ENCODE measurements around the gene TMEM272. TPM values are rescaled to one million over a fixed set of nuclear protein-coding genes. Genes with fewer than 3 reads are reported as not detected.
"Not testable (repeated sequence)": the region's sequence is repeated elsewhere in the genome, so short reads cannot be mapped to it uniquely, and the experiment has no call there.

The TMEM272 gene
- polyA plus RNA-seq, 4 donors: 0.20 to 0.66 (median 0.63) TPM; not detected in 1

- DNase-seq (ENCODE audit: low read depth in 4 of 4, low spot score in 2 of 4): no peak
Measured at GRCh38 chr13:51826606-51827005, 18.4 kb downstream of the TMEM272 start.

DNA sequence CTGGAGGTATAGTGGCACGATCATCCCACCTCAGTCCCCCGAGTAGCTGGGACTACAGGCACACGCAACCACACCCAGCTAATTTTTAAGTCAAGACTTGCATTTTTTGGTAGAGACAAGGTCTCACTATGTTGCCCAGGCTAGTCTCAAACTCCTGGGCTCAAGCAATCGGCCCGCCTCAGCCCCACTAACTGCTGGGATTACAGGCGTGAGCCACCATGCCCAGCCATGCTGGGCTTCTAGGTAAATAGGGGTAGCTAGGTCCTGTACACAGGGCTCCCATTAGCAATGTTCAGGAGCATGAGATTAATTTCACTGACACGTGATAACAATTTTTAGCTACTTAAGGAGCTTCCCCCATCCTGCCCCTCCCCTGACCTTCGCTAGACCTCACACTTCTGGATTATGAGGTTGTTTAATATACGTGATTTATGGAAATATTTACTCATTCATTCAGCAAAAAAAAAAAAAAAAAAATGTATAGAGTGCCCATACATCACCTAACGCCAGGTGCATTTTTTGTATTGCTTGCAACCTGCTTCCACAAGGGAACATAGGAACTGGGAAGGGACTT is 19.2 kb downstream of the TMEM272 start:
- DNase-seq (ENCODE audit: low read depth in 4 of 4, low spot score in 2 of 4): no peak

- DNase-seq (ENCODE audit: low read depth in 4 of 4, low spot score in 2 of 4): no peak
Measured at GRCh38 chr13:51825165-51825592, 19.8 kb downstream of the TMEM272 start.

GRCh38 chr13:51824712-51825111 is 20.3 kb downstream of the TMEM272 start:
- DNase-seq (ENCODE audit: low read depth in 4 of 4, low spot score in 2 of 4): not testable (repeated sequence)

- no peak for DNase-seq (ENCODE audit: low read depth in 4 of 4, low spot score in 2 of 4)
Measured at GRCh38 chr13:51823863-51824262, 21.1 kb downstream of the TMEM272 start.

DNA sequence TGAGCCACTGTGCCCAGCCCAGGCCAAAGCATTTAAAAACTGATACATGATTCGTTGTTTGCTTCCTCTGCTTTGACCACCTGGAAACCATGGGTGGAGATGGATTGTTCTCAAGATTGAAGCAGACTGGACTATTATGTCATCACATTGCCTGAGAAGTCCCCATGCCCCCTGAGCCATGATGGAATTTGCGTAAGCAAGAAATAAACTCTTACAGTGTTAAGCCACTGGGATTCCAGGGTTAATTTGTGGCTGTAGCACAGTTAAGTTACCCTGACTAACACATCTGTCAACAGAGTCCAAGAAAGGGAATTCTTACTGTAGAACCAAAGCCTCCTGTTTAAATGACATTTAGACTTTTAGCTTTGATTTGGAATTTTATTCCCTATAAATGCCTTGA is 21.6 kb downstream of the TMEM272 start:
- DNase-seq (ENCODE audit: low read depth in 4 of 4, low spot score in 2 of 4): no peak

GRCh38 chr13:51822106-51822815 is 22.7 kb downstream of the TMEM272 start:
- no peak for DNase-seq (ENCODE audit: low read depth in 4 of 4, low spot score in 2 of 4)

- no peak for DNase-seq (ENCODE audit: low read depth in 4 of 4, low spot score in 2 of 4)
Measured at GRCh38 chr13:51821606-51822005, 23.4 kb downstream of the TMEM272 start.

GRCh38 chr13:51820016-51820597 is 24.9 kb downstream of the TMEM272 start:
- DNase-seq (ENCODE audit: low read depth in 4 of 4, low spot score in 2 of 4): no peak

- no peak for DNase-seq (ENCODE audit: low read depth in 4 of 4, low spot score in 2 of 4)
Measured at GRCh38 chr13:51819544-51819943, 25.4 kb downstream of the TMEM272 start.

GRCh38 chr13:51818781-51819511 is 26.0 kb downstream of the TMEM272 start:
- DNase-seq (ENCODE audit: low read depth in 4 of 4, low spot score in 2 of 4): no peak

- no peak for DNase-seq (ENCODE audit: low read depth in 4 of 4, low spot score in 2 of 4)
Measured at GRCh38 chr13:51818276-51818675, 26.7 kb downstream of the TMEM272 start.

DNA sequence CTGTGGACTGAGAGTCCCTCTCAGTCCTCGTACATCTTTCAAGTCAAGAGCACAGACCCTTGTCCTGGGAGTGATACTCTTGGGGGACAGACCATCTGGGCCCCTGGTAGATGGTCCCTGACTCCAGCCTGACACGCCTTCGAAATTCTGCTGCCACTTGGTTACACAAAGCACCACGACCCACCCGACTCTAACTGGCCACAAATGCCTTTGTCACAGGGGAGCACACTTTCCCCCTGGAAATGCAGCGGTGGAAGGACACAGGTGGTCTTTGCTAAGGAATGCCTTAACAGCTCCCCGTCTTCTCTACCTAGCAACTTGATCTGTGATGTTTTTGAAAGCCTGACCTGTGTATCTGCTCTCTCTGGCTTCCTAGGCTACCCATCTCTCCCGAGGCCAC is 27.3 kb downstream of the TMEM272 start:
- no peak for DNase-seq (ENCODE audit: low read depth in 4 of 4, low spot score in 2 of 4)

GRCh38 chr13:51816604-51817249 is 28.2 kb downstream of the TMEM272 start:
- no peak for DNase-seq (ENCODE audit: low read depth in 4 of 4, low spot score in 2 of 4)

- no peak for DNase-seq (ENCODE audit: low read depth in 4 of 4, low spot score in 2 of 4)
Measured at GRCh38 chr13:51815848-51816247, 29.1 kb downstream of the TMEM272 start.

- DNase-seq (ENCODE audit: low read depth in 4 of 4, low spot score in 2 of 4): peak in 1 of 4 donors; percentile 54
Measured at GRCh38 chr13:51814825-51815650, 29.9 kb downstream of the TMEM272 start.

- no peak for DNase-seq (ENCODE audit: low read depth in 4 of 4, low spot score in 2 of 4)
Measured at GRCh38 chr13:51814071-51814470, 30.9 kb downstream of the TMEM272 start.

DNA sequence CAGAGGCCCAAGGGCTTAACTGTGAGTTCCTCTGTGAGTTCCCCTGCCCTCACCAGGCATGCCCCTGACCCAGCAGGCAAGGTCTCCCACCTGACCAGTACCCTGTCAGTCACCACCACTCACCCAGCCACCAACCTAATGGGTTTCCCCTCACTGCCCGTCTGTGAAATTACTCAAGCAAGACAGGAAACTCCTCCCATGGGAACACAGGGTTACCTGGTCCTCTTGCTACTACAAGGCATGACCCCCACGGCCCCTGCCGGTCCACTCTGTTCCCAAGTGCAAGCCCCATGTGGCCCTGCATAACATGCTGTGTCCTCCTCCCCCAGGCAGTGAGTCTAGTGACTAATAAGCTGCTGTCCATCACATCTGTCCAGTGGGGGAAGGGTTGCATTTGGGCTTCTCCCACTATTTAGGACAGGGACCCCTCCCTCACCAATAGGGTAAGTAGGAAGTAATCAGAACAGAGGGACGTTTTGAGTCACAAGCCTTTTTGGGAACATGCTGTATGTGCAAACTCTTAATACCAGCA is 33.0 kb downstream of the TMEM272 start:
- DNase-seq (ENCODE audit: low read depth in 4 of 4, low spot score in 2 of 4): no peak

- DNase-seq (ENCODE audit: low read depth in 4 of 4, low spot score in 2 of 4): no peak
Measured at GRCh38 chr13:51811046-51811445, 33.9 kb downstream of the TMEM272 start.

DNA sequence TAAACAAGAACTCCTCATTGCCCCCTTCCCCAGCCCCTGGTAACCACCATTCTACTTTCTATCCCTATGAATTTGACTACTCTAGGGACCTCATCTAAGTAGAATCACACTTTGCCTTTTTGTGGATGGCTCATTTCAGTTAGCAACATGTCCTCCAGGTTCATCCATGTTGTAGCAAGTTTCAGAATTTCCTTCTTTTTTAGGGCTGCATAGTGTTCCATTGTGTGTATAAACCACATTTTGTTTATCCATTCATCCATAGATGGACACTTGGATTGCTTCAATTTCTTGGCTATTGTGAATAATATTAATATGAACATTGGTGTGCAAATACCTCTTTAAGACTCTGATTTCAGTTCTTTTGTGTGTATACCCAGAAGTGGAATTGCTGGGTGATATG is 36.2 kb downstream of the TMEM272 start:
- DNase-seq (ENCODE audit: low read depth in 4 of 4, low spot score in 2 of 4): no peak

All from left renal cortex interstitium (tissue), 4 donors.